ENCODE data around the gene GMPR2. TPM values are rescaled to one million over a fixed set of nuclear protein-coding genes. Genes with fewer than 3 reads are reported as not detected.
A peak's percentile ranks its signal among the peaks of the same experiment; 100 is the strongest.

The GMPR2 gene
- total RNA-seq, result 100 to 1,000 TPM in 1 of 5 donors, 10 to 100 TPM in 4; 13.9 to 204 (median 31.2) TPM
- polyA plus RNA-seq, result 10 to 100 TPM; 48.3 to 85.7 (median 53.9) TPM
- long read RNA-seq, donor 1, partial matches to known transcripts, result 15 of 25 reads
- long read RNA-seq, donor 1, other reads (novel, unspliced or antisense), result 0 of 25 reads
- long read RNA-seq, donor 2, transcript GMPR2-223 (10 exons, 1,893 nt), result minor isoform, 5 of 40 reads
- long read RNA-seq, donor 2, transcript GMPR2-207 (2 exons, 469 nt), result major isoform, 8 of 40 reads
- long read RNA-seq, donor 2, partial matches to known transcripts, result 22 of 40 reads
- long read RNA-seq, donor 2, other reads (novel, unspliced or antisense), result 0 of 40 reads
- long read RNA-seq, donor 3, transcript GMPR2-207 (2 exons, 469 nt), result major isoform, 19 of 33 reads
- long read RNA-seq, donor 3, partial matches to known transcripts, result 8 of 33 reads
- long read RNA-seq, donor 3, other reads (novel, unspliced or antisense), result 0 of 33 reads
- long read RNA-seq, donor 4, partial matches to known transcripts, result 0 of 3 reads
- long read RNA-seq, donor 4, other reads (novel, unspliced or antisense), result 0 of 3 reads
- long read RNA-seq, donor 5, partial matches to known transcripts, result 0 of 9 reads
- long read RNA-seq, donor 5, other reads (novel, unspliced or antisense), result 0 of 9 reads
- long read RNA-seq, donor 6, transcript GMPR2-223 (10 exons, 1,893 nt), result minor isoform, 5 of 46 reads
- long read RNA-seq, donor 6, transcript GMPR2-207 (2 exons, 469 nt), result major isoform, 22 of 46 reads
- long read RNA-seq, donor 6, partial matches to known transcripts, result 10 of 46 reads
- long read RNA-seq, donor 6, other reads (novel, unspliced or antisense), result 0 of 46 reads
- long read RNA-seq, donor 7, transcript GMPR2-207 (2 exons, 469 nt), result major isoform, 6 of 19 reads
- long read RNA-seq, donor 7, partial matches to known transcripts, result 7 of 19 reads
- long read RNA-seq, donor 7, other reads (novel, unspliced or antisense), result 0 of 19 reads
- long read RNA-seq, donor 8, transcript GMPR2-207 (2 exons, 469 nt), result major isoform, 22 of 46 reads
- long read RNA-seq, donor 8, partial matches to known transcripts, result 15 of 46 reads
- long read RNA-seq, donor 8, other reads (novel, unspliced or antisense), result 0 of 46 reads
- long read RNA-seq, donor 9, transcript GMPR2-207 (2 exons, 469 nt), result major isoform, 7 of 14 reads
- long read RNA-seq, donor 9, partial matches to known transcripts, result 0 of 14 reads
- long read RNA-seq, donor 9, other reads (novel, unspliced or antisense), result 0 of 14 reads
- long read RNA-seq, donor 10, transcript GMPR2-207 (2 exons, 469 nt), result major isoform, 10 of 29 reads
- long read RNA-seq, donor 10, partial matches to known transcripts, result 13 of 29 reads
- long read RNA-seq, donor 10, other reads (novel, unspliced or antisense), result 0 of 29 reads

- Histone ChIP-seq H3K27ac (peak within 1 kb of the TSS; percentile 81 to 96 (median 88)), H3K4me3 (peak within 1 kb of the TSS; percentile 76 to 95 (median 76)), H3K9me3 (no peaks in the 10 kb centered on the region), H3K36me3 (peaks cover 23 to 46% (median 35%) of the 10 kb centered on the region in 4 donors), H3K4me1 (peaks cover 26 to 74% (median 53%) of the 10 kb centered on the region in 4 donors), H3K27me3 (no peaks in the 10 kb centered on the region)
- TF ChIP-seq POLR2A (IDR thresholded peaks at IDR 0.05) (no peak), EP300 (IDR thresholded peaks at IDR 0.05) (no peak), POLR2AphosphoS5 (IDR thresholded peaks at IDR 0.05) (peak in 2 of 3 donors; percentile 26 to 61)
- DNase-seq, result no peak
- intact Hi-C loops (cut with DNase I; ENCODE audit: low total_unique reads), result no loop called here
- 3 to 6% (median 4%) methylated on average over 29 to 38 of the region's 38 CpGs for WGBS, 5 donors
Measured at GRCh38 chr14:24232645-24233537, at the start of gene GMPR2. GMPR2 (plus strand) TSS chr14:24232929; CDS start chr14:24233254, 325 bp downstream.

DNA sequence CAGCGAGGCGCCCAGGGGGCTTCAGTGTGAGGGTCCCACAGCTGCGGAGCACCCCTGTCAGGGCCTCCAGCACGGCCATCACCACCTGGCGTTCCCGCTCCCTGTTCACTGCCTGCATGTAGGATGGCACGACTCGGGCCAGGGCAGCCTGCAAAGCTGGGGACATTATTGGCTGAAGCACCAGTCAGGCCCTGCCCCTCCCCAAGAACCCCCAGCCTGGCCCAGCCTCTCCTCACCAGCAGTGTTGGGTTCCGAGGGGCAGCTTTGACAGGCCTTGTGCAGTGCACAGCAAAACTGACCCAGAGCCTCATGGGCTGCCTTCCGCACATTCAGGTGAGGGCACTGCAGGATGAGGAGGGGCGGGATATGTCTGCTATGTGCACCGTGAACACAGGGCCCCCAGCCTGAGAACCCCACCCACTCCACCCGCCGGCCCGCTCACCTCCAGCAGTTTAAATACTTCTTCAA, 49.7 kb upstream of the GMPR2 start:
- peaks cover 8 to 19% (median 11%) of the 10 kb centered on the region in 4 donors for H3K4me1 ChIP-seq
- intact Hi-C loops (cut with DNase I; ENCODE audit: low total_unique reads), result no loop called here

GRCh38 chr14:24184104-24184970, 48.4 kb upstream of the GMPR2 start:
- H3K4me1 ChIP-seq, result peaks cover 13 to 32% (median 21%) of the 10 kb centered on the region in 4 donors
- WGBS, 5 donors, result 80 to 91% (median 84%) methylated on average over 14 to 19 of the region's 19 CpGs
- intact Hi-C loops (cut with DNase I; ENCODE audit: low total_unique reads), result no loop called here

More for the DNA sequence above, 49.7 kb upstream of the GMPR2 start:
- H3K27me3 ChIP-seq, result no peaks in the 10 kb centered on the region
- no peaks in the 10 kb centered on the region for H3K9me3 ChIP-seq
- 86 to 94% (median 87%) methylated on average over 9 to 15 of the region's 15 CpGs for WGBS, 5 donors
- no peak for DNase-seq
- H3K4me3 ChIP-seq, result no peak overlapping the region
- TF ChIP-seq POLR2A (IDR thresholded peaks at IDR 0.05) (no peak), POLR2AphosphoS5 (IDR thresholded peaks at IDR 0.05) (no peak), EP300 (IDR thresholded peaks at IDR 0.05) (no peak), CTCF (IDR thresholded peaks at IDR 0.05) (no peak)
- peaks cover 67 to 93% (median 90%) of the 10 kb centered on the region in 4 donors for H3K36me3 ChIP-seq
- H3K27ac ChIP-seq, result no peak overlapping the region

More at GRCh38 chr14:24184104-24184970, 48.4 kb upstream of the GMPR2 start:
- peaks cover 58 to 80% (median 78%) of the 10 kb centered on the region in 4 donors for H3K36me3 ChIP-seq
- TF ChIP-seq CTCF (IDR thresholded peaks at IDR 0.05), result no peak
- no peak for TF ChIP-seq POLR2AphosphoS5 (IDR thresholded peaks at IDR 0.05)
- TF ChIP-seq POLR2A (IDR thresholded peaks at IDR 0.05), result no peak
- no peak for TF ChIP-seq EP300 (IDR thresholded peaks at IDR 0.05)
- no peaks in the 10 kb centered on the region for H3K9me3 ChIP-seq
- no peak for DNase-seq
- H3K4me3 ChIP-seq, result no peak overlapping the region
- no peaks in the 10 kb centered on the region for H3K27me3 ChIP-seq
- no peak overlapping the region for H3K27ac ChIP-seq

Measured in stomach (tissue), 19 donors.